ENCODE results near the gene BIN1.

DNA sequence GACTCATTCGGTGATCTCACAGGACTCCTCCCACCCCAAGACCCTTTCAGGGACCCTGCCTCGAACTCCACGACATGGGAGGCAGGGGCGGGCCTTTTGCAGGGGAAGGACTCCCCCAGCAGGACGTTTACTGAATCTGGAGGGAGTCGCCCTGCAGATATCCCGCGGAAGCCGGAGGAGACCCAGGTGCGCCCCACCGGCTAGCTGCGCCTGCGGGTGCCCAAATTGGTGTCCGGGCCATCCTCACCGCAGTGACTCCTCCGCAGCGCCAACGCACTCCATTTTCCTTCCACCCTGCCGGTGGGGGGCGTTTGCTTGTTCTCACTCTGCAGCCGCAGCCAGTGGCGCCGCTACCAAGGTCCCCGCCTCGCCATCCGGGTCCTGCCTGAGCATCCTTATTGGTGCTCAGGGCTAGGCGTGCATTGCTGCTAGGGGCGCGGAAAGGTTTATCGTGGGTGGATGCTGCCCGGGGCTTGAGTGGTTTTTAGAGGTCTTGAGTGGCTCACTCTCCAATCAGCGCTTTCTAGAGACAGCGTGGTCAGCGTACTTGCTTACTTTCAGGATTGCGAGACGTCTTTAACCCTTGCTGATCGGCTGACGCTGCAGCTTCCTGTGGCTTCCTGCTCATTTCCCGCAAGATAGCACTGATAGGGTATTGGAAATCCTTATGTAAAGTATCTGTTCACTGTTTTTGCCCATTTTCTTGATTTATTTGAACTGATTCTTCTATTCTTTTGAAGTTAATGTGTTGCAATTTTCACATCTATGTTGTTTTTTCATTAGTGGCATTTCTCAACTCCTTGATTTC is 81.4 kb downstream of the BIN1 start:
- TF ChIP-seq, protein P1, sequence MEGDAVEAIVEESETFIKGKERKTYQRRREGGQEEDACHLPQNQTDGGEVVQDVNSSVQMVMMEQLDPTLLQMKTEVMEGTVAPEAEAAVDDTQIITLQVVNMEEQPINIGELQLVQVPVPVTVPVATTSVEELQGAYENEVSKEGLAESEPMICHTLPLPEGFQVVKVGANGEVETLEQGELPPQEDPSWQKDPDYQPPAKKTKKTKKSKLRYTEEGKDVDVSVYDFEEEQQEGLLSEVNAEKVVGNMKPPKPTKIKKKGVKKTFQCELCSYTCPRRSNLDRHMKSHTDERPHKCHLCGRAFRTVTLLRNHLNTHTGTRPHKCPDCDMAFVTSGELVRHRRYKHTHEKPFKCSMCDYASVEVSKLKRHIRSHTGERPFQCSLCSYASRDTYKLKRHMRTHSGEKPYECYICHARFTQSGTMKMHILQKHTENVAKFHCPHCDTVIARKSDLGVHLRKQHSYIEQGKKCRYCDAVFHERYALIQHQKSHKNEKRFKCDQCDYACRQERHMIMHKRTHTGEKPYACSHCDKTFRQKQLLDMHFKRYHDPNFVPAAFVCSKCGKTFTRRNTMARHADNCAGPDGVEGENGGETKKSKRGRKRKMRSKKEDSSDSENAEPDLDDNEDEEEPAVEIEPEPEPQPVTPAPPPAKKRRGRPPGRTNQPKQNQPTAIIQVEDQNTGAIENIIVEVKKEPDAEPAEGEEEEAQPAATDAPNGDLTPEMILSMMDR (IDR thresholded peaks at IDR 0.05; ENCODE audit: borderline replicate concordance, extremely low read depth, low read length, poor library complexity, severe bottlenecking), result no peak
- TF ChIP-seq EZH2 (IDR thresholded peaks at IDR 0.05; ENCODE audit: borderline replicate concordance, low read depth, low read length, severe bottlenecking), result no peak

Data from DND-41 (cell line).